Activated T-helper 2 cell treated with anti-CD3 and anti-CD28 coated beads, Interferon-gamma antibody, Interleukin-2, Interleukin-4, amounts not matched to agents 10 μg/mL and 5 μg/mL and 100 μg/mL, durations not matched to agents 14 hours and 24 hours and 36 hours (primary cell): ENCODE results near the gene AAR2. TPM values are rescaled to one million over a fixed set of nuclear protein-coding genes. Genes with fewer than 3 reads are reported as not detected.

Experiments
- DNase-seq: peaks from one replicate; pipeline ENCODE4 v3.0.0; 2021; ENCODE audit warnings: low spot score
- H3K27ac Mint-ChIP-seq: one replicate; pipeline ENCODE4 v1.8.0; 2021; ENCODE audit warnings: mixed read lengths
- H3K27me3 Mint-ChIP-seq: one replicate; pipeline ENCODE4 v1.8.0; 2021; ENCODE audit warnings: low read depth, mixed read lengths
- H3K36me3 Mint-ChIP-seq: one replicate; pipeline ENCODE4 v1.8.0; 2021; ENCODE audit warnings: low read depth, mixed read lengths
- H3K4me1 Mint-ChIP-seq: one replicate; pipeline ENCODE4 v1.8.0; 2021; ENCODE audit warnings: low read depth, mixed read lengths
- H3K4me3 Mint-ChIP-seq: one replicate; pipeline ENCODE4 v1.8.0; 2021; ENCODE audit warnings: low read depth, mild to moderate bottlenecking, moderate library complexity, mixed read lengths
- H3K9me3 Mint-ChIP-seq: one replicate; pipeline ENCODE4 v1.8.0; 2021; ENCODE audit warnings: mixed read lengths
- intact Hi-C: fragments of 100-400 bp; cut with micrococcal nuclease; formaldehyde crosslinking; loops from one replicate; pipeline ENCODE4 v1.15.1; 2023
- total RNA-seq: library from RNA; stranded (reverse); gene quantifications from 2 replicates; pipeline ENCODE4 v1.2.3, GENCODE V29; 2022

Gene AAR2
- total RNA-seq, 1 donor from 2014 or later, result 27.1 TPM

DNA sequence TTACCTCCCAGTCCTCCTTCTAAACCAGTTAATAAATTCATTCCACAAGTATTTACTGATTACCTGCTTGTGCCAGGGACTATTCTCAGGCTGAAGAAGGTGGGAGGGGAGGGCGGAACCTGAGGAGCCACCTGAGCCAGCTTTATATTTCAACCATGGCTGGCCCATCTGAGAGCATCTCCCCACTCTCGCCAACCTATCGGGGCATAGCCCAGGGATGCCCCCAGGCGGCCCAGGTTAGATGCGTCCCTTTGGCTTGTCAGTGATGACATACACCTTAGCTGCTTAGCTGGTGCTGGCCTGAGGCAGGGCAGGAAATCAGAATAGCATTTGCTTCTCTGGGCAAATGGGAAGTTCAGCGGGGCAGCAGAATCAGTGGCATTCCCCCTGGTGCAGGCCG, 4.9 kb upstream of the AAR2 start:
- intact Hi-C loops, result no loop called here
- H3K27ac Mint-ChIP-seq, result no peak overlapping the region
- peaks cover 2% of the 10 kb centered on the region for H3K27me3 Mint-ChIP-seq
- DNase-seq, result no peak
- peaks cover 14% of the 10 kb centered on the region for H3K4me1 Mint-ChIP-seq
- H3K36me3 Mint-ChIP-seq, result no peaks in the 10 kb centered on the region
- H3K9me3 Mint-ChIP-seq, result no peaks in the 10 kb centered on the region
- H3K4me3 Mint-ChIP-seq, result no peak overlapping the region

- intact Hi-C loops, result no loop called here
Measured at GRCh38 chr20:36234771-36235320, 1.4 kb upstream of the AAR2 start.

DNA sequence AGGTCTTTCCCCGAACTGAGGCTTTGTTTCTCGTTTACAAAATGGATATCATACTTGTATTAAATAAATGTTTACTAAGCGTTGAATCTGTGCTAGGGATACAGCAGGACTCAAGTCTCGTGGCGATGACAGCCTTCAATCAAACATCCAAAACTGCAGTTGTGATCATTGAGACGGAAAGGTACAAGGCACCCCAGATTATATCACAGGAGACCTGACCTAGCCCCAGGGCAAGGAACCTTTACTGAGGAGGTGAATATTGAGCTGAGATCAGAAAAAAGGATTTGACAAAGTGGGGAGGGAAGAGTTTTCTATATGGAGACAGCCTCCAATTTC, 476 bp downstream of the AAR2 start:
- intact Hi-C loops, result no loop called here
- peak overlapping the region; percentile 82 for H3K4me3 Mint-ChIP-seq
- H3K27ac Mint-ChIP-seq, result peak overlapping the region; percentile 86
- no peaks in the 10 kb centered on the region for H3K9me3 Mint-ChIP-seq
- peaks cover 39% of the 10 kb centered on the region for H3K36me3 Mint-ChIP-seq
- H3K27me3 Mint-ChIP-seq, result no peaks in the 10 kb centered on the region
- DNase-seq, result no peak
- H3K4me1 Mint-ChIP-seq, result peaks cover 22% of the 10 kb centered on the region

More at GRCh38 chr20:36234771-36235320, 1.4 kb upstream of the AAR2 start:
- H3K4me3 Mint-ChIP-seq, result no peak overlapping the region
- no peaks in the 10 kb centered on the region for H3K27me3 Mint-ChIP-seq
- peaks cover 27% of the 10 kb centered on the region for H3K4me1 Mint-ChIP-seq
- H3K9me3 Mint-ChIP-seq, result no peaks in the 10 kb centered on the region
- H3K27ac Mint-ChIP-seq, result no peak overlapping the region
- no peak for DNase-seq
- peaks cover 25% of the 10 kb centered on the region for H3K36me3 Mint-ChIP-seq

GRCh38 chr20:36237477-36237876, 1.2 kb downstream of the AAR2 start:
- intact Hi-C loops, result no loop called here
- Mint-ChIP-seq H3K27me3 (no peaks in the 10 kb centered on the region), H3K4me3 (peak overlapping the region; percentile 82), H3K27ac (peak overlapping the region; percentile 86), H3K4me1 (peaks cover 22% of the 10 kb centered on the region), H3K9me3 (no peaks in the 10 kb centered on the region), H3K36me3 (peaks cover 39% of the 10 kb centered on the region)
- DNase-seq, result no peak

DNA sequence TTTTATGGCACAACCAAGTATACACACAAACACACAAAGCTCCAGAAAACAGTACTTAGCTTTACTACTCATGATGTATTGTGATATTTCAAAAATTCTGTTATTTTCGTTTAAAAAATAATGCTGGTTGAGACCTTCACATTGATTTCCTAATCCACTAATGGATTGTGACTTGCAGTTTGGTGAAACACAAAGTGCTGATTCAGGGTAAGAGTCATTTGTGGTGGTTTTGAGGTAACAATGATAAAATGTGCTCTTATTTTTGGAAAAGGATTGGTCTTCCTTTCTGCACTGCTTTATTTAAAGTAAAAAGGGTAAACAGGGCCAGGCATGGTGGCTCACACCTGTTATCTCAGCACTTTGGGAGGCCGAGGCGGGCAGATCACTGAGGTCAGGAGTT, 1.9 kb downstream of the AAR2 start:
- intact Hi-C loops, result no loop called here
- DNase-seq, result no peak
- Mint-ChIP-seq H3K27me3 (no peaks in the 10 kb centered on the region), H3K4me1 (peaks cover 22% of the 10 kb centered on the region), H3K4me3 (peak overlapping the region; percentile 49), H3K27ac (no peak overlapping the region), H3K9me3 (no peaks in the 10 kb centered on the region), H3K36me3 (peaks cover 39% of the 10 kb centered on the region)

GRCh38 chr20:36238760-36239159, 2.5 kb downstream of the AAR2 start:
- Mint-ChIP-seq H3K4me3 (peak overlapping the region; percentile 50), H3K4me1 (peaks cover 22% of the 10 kb centered on the region), H3K9me3 (no peaks in the 10 kb centered on the region), H3K36me3 (peaks cover 43% of the 10 kb centered on the region), H3K27me3 (no peaks in the 10 kb centered on the region), H3K27ac (no peak overlapping the region)
- no peak for DNase-seq
- intact Hi-C loops, result no loop called here

GRCh38 chr20:36240076-36240475, 3.8 kb downstream of the AAR2 start:
- no peak for DNase-seq
- Mint-ChIP-seq H3K27ac (no peak overlapping the region), H3K4me3 (no peak overlapping the region), H3K4me1 (peaks cover 22% of the 10 kb centered on the region), H3K27me3 (no peaks in the 10 kb centered on the region), H3K36me3 (peaks cover 53% of the 10 kb centered on the region), H3K9me3 (no peaks in the 10 kb centered on the region)
- intact Hi-C loops, result no loop called here

GRCh38 chr20:36241678-36242077, 5.4 kb downstream of the AAR2 start:
- Mint-ChIP-seq H3K27me3 (no peaks in the 10 kb centered on the region), H3K4me3 (no peak overlapping the region), H3K9me3 (no peaks in the 10 kb centered on the region), H3K4me1 (peaks cover 19% of the 10 kb centered on the region), H3K36me3 (peaks cover 59% of the 10 kb centered on the region), H3K27ac (no peak overlapping the region)
- DNase-seq, result no peak
- intact Hi-C loops, result no loop called here

- Mint-ChIP-seq H3K4me1 (peaks cover 6% of the 10 kb centered on the region), H3K36me3 (peaks cover 63% of the 10 kb centered on the region), H3K27ac (no peak overlapping the region), H3K9me3 (no peaks in the 10 kb centered on the region), H3K27me3 (no peaks in the 10 kb centered on the region), H3K4me3 (no peak overlapping the region)
- intact Hi-C loops, result no loop called here
- DNase-seq, result no peak
Measured at GRCh38 chr20:36243726-36244125, 7.4 kb downstream of the AAR2 start.

DNA sequence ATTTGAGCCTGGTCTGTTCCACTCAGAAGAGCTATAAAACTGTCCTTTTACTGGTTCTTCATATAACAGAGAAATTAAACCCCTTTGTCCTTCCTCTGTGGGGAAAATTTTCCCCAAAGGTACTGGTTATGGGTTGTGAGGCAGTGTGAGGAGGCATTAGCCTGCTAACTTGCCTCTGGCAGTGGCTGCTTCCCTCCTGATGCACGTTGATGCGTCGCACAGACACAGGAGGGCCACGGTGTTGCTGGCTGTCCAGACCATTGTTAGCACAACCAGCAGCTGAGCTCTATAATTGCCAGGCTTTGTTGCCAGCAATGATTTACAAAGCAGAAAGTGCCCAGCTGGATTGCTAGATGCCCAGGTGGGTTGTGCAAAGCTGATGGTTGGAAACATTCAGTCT, 10.1 kb downstream of the AAR2 start:
- Mint-ChIP-seq H3K9me3 (no peaks in the 10 kb centered on the region), H3K27me3 (no peaks in the 10 kb centered on the region), H3K27ac (no peak overlapping the region), H3K36me3 (peaks cover 54% of the 10 kb centered on the region), H3K4me1 (peaks cover 2% of the 10 kb centered on the region), H3K4me3 (no peak overlapping the region)
- no peak for DNase-seq
- intact Hi-C loops, result no loop called here

DNA sequence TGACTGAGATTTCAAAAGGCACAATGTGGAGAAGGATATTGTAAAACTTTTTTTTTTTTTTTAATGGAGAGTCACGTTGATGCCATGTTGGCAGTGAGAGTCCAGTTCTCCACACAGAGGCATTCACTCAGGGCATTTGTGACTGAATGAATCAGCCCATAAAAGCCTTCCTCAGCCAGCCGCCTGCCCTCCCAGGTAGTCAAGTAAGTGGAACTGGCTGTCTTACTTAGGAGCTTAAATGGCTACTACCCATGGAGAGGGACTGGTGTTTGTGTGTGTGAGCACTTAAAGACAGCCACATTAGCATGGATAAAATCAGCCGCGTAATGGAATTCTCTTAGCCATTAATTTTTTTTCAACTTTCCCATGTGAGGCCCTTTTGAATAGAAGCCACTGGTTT, 12.6 kb downstream of the AAR2 start:
- Mint-ChIP-seq H3K36me3 (peaks cover 60% of the 10 kb centered on the region), H3K4me1 (peaks cover 2% of the 10 kb centered on the region), H3K27me3 (no peaks in the 10 kb centered on the region), H3K9me3 (no peaks in the 10 kb centered on the region), H3K27ac (no peak overlapping the region), H3K4me3 (no peak overlapping the region)
- intact Hi-C loops, result no loop called here
- DNase-seq, result no peak

DNA sequence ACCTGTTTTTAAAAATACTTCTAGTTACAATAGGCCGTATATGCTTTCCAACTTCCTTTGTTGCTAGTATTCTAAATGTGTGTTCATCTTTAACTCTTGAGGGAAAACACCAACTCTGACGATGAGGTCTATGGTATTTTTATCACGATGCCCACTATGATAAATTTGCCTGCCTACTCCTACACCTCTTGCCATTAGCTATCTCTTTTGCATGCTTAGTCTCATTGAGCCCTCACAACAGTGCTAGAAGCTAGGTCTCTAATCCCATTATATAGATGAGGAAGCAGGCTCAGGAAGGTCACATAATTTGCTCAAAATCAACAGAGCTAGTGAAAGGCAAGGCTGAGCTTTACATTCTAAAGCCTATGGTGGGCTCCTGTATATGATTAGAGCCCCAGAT, 13.2 kb downstream of the AAR2 start:
- Mint-ChIP-seq H3K27ac (no peak overlapping the region), H3K9me3 (no peaks in the 10 kb centered on the region), H3K4me1 (peaks cover 2% of the 10 kb centered on the region), H3K27me3 (no peaks in the 10 kb centered on the region), H3K4me3 (no peak overlapping the region), H3K36me3 (peaks cover 62% of the 10 kb centered on the region)
- intact Hi-C loops, result no loop called here
- no peak for DNase-seq

- Mint-ChIP-seq H3K27me3 (no peaks in the 10 kb centered on the region), H3K9me3 (no peaks in the 10 kb centered on the region), H3K27ac (no peak overlapping the region), H3K36me3 (peaks cover 62% of the 10 kb centered on the region), H3K4me1 (peaks cover 2% of the 10 kb centered on the region), H3K4me3 (no peak overlapping the region)
- intact Hi-C loops, result no loop called here
- DNase-seq, result no peak
Measured at GRCh38 chr20:36251426-36251825, 15.1 kb downstream of the AAR2 start.

DNA sequence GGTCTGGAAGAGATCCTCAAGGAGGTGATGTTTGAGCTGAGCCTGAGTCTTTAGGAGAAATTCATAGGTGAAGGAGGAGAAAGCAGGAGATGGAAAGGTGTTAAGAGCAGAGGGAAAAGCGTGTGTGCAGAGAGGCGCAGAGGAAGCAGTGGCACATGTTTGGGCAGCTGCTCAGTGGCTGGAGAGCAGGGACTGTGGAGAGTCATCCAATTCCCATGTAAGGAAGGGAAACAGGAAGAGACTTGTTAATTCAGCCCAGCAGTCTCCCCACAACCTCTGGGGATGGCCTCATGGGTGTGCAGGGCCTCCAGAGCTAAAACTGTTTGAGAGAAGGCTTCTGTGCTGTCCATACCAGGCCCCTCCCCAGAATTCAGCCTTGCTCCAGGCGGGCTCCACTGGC, 16.2 kb downstream of the AAR2 start:
- peaks cover 2% of the 10 kb centered on the region for H3K4me1 Mint-ChIP-seq
- H3K27ac Mint-ChIP-seq, result no peak overlapping the region
- H3K36me3 Mint-ChIP-seq, result peaks cover 63% of the 10 kb centered on the region
- no peak overlapping the region for H3K4me3 Mint-ChIP-seq
- H3K27me3 Mint-ChIP-seq, result no peaks in the 10 kb centered on the region
- no peaks in the 10 kb centered on the region for H3K9me3 Mint-ChIP-seq
- intact Hi-C loops, result no loop called here
- no peak for DNase-seq
